ENCODE measurements around the gene MRPL14. TPM values are rescaled to one million over a fixed set of nuclear protein-coding genes. Genes with fewer than 3 reads are reported as not detected.
"Not testable (repeated sequence)": the region's sequence is repeated elsewhere in the genome, so short reads cannot be mapped to it uniquely, and the experiment has no call there.

Gene MRPL14
- total RNA-seq, 1 donor from 2014 or later, result 36.8 TPM

DNA sequence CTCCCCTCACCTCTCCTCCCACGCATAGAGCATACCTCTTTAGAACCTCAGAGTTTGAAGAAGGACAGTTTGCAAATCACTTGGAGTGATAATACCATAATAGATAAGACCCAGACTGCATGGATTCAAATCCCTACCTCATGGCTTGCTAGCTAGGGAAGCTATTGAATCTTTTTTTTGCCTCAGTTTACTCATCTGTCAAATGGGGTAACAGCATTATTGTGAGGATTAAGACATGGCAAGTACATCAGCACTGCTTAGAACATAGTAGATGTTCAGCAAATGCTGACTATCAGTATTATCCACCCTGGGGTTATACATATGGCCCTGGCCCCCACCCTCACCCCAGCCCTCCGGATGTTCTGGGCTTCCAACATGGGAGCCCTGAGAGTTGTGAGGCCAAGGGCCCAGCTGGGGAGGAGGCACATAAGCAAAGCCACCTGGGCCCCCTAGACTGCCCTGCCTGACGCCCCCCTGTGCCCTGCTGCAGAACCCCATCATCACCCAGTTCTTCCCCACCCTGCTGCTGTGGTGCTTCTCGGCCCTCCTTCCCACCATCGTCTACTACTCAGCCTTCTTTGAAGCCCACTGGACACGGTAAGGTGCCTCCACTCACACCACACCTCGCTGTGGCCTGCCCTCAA lies 22.2 kb upstream of the MRPL14 start:
- Histone ChIP-seq H3K27ac (replicated peaks) (no peak overlapping the region), H3K4me1 (peaks cover 16% of the 10 kb centered on the region), H3K27me3 (ENCODE audit: low read depth) (no peaks in the 10 kb centered on the region), H3K4me3 (no peak overlapping the region), H3K36me3 (peaks cover 59% of the 10 kb centered on the region), H3K9me3 (replicated peaks) (no peaks in the 10 kb centered on the region)
- TF ChIP-seq, protein P1, sequence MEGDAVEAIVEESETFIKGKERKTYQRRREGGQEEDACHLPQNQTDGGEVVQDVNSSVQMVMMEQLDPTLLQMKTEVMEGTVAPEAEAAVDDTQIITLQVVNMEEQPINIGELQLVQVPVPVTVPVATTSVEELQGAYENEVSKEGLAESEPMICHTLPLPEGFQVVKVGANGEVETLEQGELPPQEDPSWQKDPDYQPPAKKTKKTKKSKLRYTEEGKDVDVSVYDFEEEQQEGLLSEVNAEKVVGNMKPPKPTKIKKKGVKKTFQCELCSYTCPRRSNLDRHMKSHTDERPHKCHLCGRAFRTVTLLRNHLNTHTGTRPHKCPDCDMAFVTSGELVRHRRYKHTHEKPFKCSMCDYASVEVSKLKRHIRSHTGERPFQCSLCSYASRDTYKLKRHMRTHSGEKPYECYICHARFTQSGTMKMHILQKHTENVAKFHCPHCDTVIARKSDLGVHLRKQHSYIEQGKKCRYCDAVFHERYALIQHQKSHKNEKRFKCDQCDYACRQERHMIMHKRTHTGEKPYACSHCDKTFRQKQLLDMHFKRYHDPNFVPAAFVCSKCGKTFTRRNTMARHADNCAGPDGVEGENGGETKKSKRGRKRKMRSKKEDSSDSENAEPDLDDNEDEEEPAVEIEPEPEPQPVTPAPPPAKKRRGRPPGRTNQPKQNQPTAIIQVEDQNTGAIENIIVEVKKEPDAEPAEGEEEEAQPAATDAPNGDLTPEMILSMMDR (IDR thresholded peaks at IDR 0.05; ENCODE audit: borderline replicate concordance), result no peak
- no peak for DNase-seq
- intact Hi-C loops (cut with micrococcal nuclease), result no loop called here

DNA sequence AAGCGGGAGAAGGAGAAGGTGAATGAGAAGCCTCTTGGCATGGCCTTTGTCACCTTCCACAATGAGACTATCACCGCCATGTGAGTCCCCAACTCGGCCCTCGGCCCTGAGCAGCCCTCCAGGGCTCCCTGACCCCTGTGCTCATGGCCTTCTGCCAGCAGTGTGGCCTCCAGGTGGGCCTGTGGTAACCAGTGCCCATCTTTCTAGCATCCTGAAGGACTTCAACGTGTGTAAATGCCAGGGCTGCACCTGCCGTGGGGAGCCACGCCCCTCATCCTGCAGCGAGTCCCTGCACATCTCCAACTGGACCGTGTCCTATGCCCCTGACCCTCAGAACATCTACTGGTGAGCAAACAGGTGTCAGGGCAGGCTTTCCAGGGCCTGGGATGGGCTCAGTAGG lies 21.1 kb upstream of the MRPL14 start:
- TF ChIP-seq, protein P1 (IDR thresholded peaks at IDR 0.05; ENCODE audit: borderline replicate concordance), result no peak
- Histone ChIP-seq H3K4me3 (no peak overlapping the region), H3K9me3 (replicated peaks) (no peaks in the 10 kb centered on the region), H3K36me3 (peaks cover 70% of the 10 kb centered on the region), H3K27me3 (ENCODE audit: low read depth) (no peaks in the 10 kb centered on the region), H3K27ac (replicated peaks) (no peak overlapping the region), H3K4me1 (peaks cover 16% of the 10 kb centered on the region)
- no peak for DNase-seq
- intact Hi-C loops (cut with micrococcal nuclease), result no loop called here

DNA sequence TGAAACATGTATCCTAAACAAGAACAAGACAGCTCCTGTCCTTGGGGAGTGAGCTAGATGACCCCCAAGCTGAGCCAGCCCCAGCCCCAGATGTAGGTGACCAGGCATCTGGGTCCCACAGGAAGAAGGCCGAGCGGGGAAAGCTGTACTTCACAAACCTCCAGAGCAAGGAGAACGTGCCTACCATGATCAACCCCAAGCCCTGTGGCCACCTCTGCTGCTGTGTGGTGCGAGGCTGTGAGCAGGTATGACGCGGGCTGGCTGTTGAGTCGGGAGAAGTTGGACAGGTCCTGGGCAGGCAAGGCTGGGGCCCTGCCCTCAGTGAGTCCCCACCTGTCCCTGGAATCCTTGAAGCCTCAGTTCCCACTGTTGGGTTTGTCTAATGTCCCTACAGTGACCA lies 20.0 kb upstream of the MRPL14 start:
- DNase-seq, result no peak
- TF ChIP-seq, protein P1 (IDR thresholded peaks at IDR 0.05; ENCODE audit: borderline replicate concordance), result no peak
- intact Hi-C loops (cut with micrococcal nuclease), result no loop called here

GRCh38 chr6:44146685-44147084 lies 19.4 kb upstream of the MRPL14 start:
- intact Hi-C loops (cut with micrococcal nuclease), result no loop called here
- H3K36me3 ChIP-seq, result peaks cover 80% of the 10 kb centered on the region

More for the DNA sequence above, 20.0 kb upstream of the MRPL14 start:
- Histone ChIP-seq H3K36me3 (peaks cover 74% of the 10 kb centered on the region), H3K27ac (replicated peaks) (no peak overlapping the region), H3K27me3 (ENCODE audit: low read depth) (no peaks in the 10 kb centered on the region), H3K9me3 (replicated peaks) (no peaks in the 10 kb centered on the region), H3K4me3 (no peak overlapping the region), H3K4me1 (peaks cover 16% of the 10 kb centered on the region)

DNA sequence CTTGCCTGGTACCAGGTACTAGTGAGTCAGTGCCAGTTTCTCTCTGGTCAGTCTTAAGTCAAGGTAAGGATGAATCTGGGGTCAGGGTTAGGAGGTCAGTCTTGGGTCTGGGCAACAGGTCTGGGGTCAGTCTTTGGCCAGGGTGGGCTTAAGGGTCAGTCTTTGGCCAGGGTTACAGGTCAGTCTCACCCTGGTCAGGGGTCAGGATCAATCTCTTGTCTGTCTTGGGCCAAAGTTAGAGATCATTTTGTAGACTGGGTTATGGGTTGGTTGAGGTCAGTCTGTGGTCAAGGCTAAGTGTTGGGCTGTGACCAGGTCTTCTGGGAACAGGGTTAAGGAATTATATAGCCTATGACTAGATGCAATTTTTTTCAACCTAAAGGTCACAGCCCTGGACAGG lies 18.6 kb upstream of the MRPL14 start:
- H3K27me3 ChIP-seq (ENCODE audit: low read depth), result no peaks in the 10 kb centered on the region
- peaks cover 9% of the 10 kb centered on the region for H3K4me1 ChIP-seq
- H3K9me3 ChIP-seq (replicated peaks), result no peaks in the 10 kb centered on the region
- H3K27ac ChIP-seq (replicated peaks), result no peak overlapping the region
- H3K36me3 ChIP-seq, result peaks cover 88% of the 10 kb centered on the region
- TF ChIP-seq, protein P1 (IDR thresholded peaks at IDR 0.05; ENCODE audit: borderline replicate concordance), result no peak
- intact Hi-C loops (cut with micrococcal nuclease), result no loop called here
- DNase-seq, result no peak
- H3K4me3 ChIP-seq, result no peak overlapping the region

More at GRCh38 chr6:44146685-44147084, 19.4 kb upstream of the MRPL14 start:
- no peak for DNase-seq
- Histone ChIP-seq H3K9me3 (replicated peaks) (no peaks in the 10 kb centered on the region), H3K4me3 (no peak overlapping the region), H3K4me1 (peaks cover 13% of the 10 kb centered on the region), H3K27ac (replicated peaks) (no peak overlapping the region), H3K27me3 (ENCODE audit: low read depth) (no peaks in the 10 kb centered on the region)
- TF ChIP-seq, protein P1 (IDR thresholded peaks at IDR 0.05; ENCODE audit: borderline replicate concordance), result no peak

- intact Hi-C loops (cut with micrococcal nuclease), result not testable (repeated sequence)
- H3K36me3 ChIP-seq, result peaks cover 97% of the 10 kb centered on the region
Observed at GRCh38 chr6:44144536-44144935, 17.3 kb upstream of the MRPL14 start.

More at GRCh38 chr6:44144536-44144935, 17.3 kb upstream of the MRPL14 start:
- H3K27ac ChIP-seq (replicated peaks); H3K4me1 ChIP-seq; H3K27me3 ChIP-seq (ENCODE audit: low read depth); H3K9me3 ChIP-seq (replicated peaks); H3K4me3 ChIP-seq; DNase-seq: not testable (repeated sequence)

Measured in left ventricle myocardium inferior (tissue), 1 donor.